ENCODE results near the gene CXCL1.

DNA sequence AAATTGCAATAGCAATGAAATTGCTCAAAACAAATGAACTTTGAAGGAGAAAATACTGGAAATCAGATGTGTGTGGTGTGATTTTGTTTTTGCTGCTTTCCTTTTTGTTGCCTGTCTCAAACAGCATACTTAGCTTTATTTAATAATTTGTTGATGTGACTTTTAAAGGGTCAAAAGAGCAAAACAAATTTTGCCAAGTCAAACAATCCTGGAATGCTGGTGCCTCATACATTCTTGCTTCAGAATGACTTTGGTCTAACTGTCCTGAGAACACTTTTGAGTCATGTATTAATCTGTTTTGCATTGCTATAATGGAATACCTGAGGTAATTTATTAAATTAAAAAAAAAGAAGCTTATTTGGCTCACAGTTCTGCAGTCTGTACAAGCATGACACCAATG, 12.7 kb upstream of the CXCL1 start:
- TF ChIP-seq POLR2AphosphoS5 (IDR thresholded peaks at IDR 0.05; ENCODE audit: borderline replicate concordance, low read depth, low read length) (no peak), EZH2 (IDR thresholded peaks at IDR 0.05) (no peak)
